Measurements from ENCODE around the gene FYN.

GRCh38 chr6:111837007-111837406, 36.2 kb downstream of the FYN start:
- TF ChIP-seq MAX (IDR thresholded peaks at IDR 0.05; ENCODE audit: low read depth, low read length) (no peak), POLR2A (IDR thresholded peaks at IDR 0.05; ENCODE audit: extremely low read depth, insufficient read length) (no peak), CTCF (IDR thresholded peaks at IDR 0.05; ENCODE audit: low read depth, low read length) (no peak)
